AG09309 (cell line): ENCODE measurements around the gene NOL4.

Experiments used
- DNase-seq: peaks from one replicate; pipeline ENCODE4 v3.0.0-alpha.2; 2010; ENCODE audit warnings: low read depth
- H3K4me3 ChIP-seq: 2 replicates; pipeline ENCODE4 v1.5.1; 2011; ENCODE audit warnings: mild to moderate bottlenecking, low read depth, low read length, moderate library complexity; ENCODE audit not compliant: control insufficient read depth
- TF ChIP-seq, protein P1 (sequence below): IDR thresholded peaks from 2 replicates; pipeline ENCODE4 v1.5.1; 2011; ENCODE audit warnings: mild to moderate bottlenecking, low read depth, low read length, inconsistent platforms; ENCODE audit not compliant: insufficient read depth, control insufficient read depth; ENCODE audit errors: missing control alignments

NOL4 gene

DNA sequence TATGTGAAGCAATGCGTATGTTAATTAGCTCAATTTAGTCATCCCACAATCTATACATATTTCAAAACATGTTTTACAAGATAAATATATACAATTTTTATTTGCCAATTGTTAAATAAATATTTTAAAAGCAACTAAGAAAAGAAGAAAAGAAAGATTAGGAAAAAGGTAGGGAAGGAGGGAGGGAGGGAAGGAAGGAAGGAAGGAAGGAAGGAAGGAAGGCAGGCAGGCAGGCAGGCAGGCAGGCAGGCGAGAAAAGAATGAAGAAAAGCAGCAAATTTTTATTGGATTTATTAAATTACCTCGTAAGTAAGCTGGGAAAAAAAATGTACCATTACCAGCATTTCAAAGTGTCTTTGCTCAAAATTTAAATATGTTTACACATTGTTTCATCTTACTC, 30.5 kb downstream of the NOL4 start:
- TF ChIP-seq, protein P1, sequence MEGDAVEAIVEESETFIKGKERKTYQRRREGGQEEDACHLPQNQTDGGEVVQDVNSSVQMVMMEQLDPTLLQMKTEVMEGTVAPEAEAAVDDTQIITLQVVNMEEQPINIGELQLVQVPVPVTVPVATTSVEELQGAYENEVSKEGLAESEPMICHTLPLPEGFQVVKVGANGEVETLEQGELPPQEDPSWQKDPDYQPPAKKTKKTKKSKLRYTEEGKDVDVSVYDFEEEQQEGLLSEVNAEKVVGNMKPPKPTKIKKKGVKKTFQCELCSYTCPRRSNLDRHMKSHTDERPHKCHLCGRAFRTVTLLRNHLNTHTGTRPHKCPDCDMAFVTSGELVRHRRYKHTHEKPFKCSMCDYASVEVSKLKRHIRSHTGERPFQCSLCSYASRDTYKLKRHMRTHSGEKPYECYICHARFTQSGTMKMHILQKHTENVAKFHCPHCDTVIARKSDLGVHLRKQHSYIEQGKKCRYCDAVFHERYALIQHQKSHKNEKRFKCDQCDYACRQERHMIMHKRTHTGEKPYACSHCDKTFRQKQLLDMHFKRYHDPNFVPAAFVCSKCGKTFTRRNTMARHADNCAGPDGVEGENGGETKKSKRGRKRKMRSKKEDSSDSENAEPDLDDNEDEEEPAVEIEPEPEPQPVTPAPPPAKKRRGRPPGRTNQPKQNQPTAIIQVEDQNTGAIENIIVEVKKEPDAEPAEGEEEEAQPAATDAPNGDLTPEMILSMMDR, result no peak
- no peak overlapping the region for H3K4me3 ChIP-seq
- no peak for DNase-seq

DNA sequence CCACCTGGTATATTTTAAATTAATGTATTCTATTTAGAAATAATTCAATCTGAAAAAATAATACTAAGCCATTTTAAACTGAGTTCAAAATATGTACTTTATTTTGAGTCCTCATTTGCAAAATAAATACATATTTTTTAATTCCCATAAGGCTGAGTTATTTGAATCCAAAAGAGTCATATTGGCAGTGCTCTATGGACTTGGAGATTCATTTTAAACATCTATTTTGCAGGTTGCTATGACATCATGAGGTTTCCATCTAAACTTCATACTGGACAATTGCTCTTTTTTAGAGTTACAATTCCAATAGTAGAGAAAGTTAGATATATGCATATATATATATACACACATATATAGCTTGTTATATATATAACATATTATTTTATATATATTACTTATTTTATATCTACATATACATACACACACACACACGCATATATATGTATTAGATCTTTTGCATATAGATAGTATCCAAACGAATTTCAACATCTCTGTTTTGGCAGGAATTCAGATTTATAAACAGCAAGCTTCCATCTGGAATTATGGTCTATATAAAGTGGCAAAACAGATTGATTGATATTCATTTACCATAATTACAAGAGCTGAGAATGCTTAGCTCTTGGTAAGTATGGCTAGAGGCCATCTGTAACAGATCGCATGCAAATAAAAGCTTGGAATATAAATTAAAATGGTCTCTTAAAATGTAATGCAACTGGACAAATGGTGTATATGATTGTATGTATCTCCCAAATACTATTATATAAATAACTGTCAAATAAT, 34.9 kb downstream of the NOL4 start:
- TF ChIP-seq, protein P1, result no peak
- H3K4me3 ChIP-seq, result no peak overlapping the region
- DNase-seq, result no peak
